Kidney tubule cell (primary cell): ENCODE measurements around the gene MKX.

ENCODE experiments used
- DNase-seq: peaks from one replicate; pipeline ENCODE4 v3.0.0-alpha.2; 2018; ENCODE audit warnings: low spot score

MKX gene

GRCh38 chr10:27745732-27746396, at the start of gene MKX:
Gene MKX, minus strand, starts transcription at chr10:27745819. Its CDS starts 2,404 bp downstream, at chr10:27743415.
- DNase-seq: peak; percentile 57

DNA sequence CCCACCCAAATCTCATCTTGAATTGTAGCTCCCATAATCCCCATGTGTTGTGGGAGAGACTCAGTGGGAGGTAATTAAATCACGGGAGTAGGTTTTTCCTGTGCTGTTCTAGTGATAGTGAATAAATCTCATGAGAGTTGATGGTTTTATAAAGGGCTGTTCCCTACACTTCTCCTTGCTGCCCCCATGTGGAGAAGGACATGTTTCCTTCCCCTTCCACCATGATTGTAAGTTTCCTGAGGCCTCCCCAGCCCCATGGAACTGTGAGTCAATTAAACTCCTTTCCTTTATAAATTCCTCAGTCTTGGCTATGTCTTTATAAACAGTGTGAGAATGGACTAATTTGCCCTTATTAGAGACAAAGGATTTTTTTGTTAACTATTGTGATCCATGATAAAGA, 48.5 kb upstream of the MKX start:
- DNase-seq: no peak

DNA sequence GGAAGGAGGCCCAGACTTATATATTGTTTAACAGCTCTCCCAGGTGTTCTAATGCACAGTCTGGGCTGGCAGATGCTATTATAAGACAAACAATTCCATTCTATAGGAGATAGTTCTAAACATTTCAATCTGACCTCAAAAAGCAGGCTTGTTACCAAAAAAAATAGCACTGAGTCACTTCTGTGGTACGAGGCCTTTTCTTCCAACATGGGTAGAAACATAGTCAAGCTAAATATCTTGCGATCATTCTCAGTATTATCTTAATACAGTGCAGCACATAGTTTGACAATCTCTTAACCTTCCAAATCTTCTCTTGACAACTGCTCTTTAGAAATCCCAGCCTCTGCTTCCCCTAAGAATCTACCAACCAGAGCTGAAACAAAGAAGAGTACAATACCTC, 46.6 kb upstream of the MKX start:
- DNase-seq: no peak

- DNase-seq: no peak
Observed at GRCh38 chr10:27784272-27784671, 38.7 kb upstream of the MKX start.

DNA sequence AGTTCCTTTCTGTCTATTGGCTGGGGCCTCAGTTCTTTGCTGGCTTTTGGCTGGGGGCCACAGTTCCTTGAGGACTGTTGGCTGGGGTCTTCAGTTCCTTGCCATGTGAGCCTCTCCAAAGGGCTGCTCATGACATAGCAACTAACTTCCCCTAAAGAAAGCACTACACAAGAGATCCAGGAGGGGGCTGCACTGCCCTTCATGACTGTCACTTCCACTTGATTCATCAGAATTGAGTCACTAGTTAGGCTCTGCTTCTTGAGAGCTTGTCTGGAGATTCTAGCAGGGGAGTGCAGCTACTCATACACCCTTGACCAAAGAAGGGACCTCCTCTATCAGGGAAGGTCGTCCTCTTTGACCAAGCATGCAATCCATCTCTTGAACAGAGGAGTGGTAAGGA, 38.0 kb upstream of the MKX start:
- peak; percentile 82 for DNase-seq

DNA sequence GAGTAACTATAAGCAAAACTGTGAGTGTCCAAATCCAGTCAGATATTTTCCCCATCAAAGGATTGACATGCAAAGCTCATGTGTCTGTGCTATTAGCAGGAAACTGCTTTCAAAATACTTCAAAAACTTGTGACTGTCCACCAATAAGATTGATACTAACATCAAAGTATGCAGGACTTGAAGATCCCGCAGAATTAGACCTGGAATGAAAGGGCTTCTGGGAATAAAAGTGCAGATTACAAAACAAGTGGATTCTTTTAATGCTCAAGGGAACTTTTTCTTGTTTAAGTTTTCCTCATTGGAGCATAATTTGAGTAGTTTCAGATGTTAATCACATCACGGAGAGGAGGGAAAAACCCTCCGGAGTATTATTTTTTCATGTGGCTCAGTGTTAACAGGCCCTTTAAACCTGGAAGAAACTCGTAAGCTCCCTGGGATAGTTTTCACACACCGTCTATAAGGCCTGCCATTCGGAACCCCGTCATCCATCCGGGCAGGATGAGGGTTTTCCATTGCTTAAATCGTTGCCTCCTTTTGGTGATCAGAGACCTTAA, 33.9 kb upstream of the MKX start:
- DNase-seq: no peak

DNA sequence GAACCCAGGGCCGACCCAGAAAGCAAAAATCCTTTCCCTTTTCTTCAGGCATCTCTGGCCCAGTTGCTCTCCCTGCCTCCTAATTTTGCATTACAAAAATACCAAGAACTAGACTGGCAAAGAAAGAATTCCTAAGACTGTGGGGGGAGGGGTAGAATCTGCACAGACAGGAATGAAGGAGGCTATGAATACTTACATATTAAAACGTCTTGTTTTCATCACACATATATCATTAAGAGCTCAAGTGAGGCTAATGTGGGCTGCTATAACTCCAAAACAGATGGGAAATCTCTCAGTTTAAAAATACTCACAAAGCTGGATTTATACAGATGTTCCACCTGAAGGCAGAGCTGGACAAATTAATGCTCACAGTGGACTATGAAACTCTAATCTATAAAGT, 29.2 kb upstream of the MKX start:
- DNase-seq: no peak

DNA sequence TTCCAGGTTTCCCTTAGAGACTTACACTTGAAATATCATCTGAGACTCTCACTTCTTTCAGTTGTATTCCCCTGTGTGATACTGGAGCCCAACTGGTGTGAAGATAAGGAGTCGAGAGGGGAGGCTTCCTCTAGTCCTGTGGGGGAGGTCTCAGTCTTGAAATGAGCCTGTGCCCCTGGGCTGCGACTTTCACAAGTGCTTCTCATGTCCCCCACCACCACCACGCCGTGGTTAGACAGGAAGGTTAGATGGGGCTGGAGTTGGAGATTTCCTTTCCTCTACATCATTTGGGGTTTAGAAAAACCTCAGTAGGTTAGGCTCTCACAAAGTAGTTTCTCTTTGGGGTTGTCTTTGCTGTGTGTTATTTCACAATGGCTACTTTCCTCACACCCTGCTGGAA, 25.6 kb upstream of the MKX start:
- no peak for DNase-seq

GRCh38 chr10:27770181-27770580, 24.6 kb upstream of the MKX start:
- DNase-seq: no peak

- no peak for DNase-seq
Observed at GRCh38 chr10:27760867-27761266, 15.2 kb upstream of the MKX start.

DNA sequence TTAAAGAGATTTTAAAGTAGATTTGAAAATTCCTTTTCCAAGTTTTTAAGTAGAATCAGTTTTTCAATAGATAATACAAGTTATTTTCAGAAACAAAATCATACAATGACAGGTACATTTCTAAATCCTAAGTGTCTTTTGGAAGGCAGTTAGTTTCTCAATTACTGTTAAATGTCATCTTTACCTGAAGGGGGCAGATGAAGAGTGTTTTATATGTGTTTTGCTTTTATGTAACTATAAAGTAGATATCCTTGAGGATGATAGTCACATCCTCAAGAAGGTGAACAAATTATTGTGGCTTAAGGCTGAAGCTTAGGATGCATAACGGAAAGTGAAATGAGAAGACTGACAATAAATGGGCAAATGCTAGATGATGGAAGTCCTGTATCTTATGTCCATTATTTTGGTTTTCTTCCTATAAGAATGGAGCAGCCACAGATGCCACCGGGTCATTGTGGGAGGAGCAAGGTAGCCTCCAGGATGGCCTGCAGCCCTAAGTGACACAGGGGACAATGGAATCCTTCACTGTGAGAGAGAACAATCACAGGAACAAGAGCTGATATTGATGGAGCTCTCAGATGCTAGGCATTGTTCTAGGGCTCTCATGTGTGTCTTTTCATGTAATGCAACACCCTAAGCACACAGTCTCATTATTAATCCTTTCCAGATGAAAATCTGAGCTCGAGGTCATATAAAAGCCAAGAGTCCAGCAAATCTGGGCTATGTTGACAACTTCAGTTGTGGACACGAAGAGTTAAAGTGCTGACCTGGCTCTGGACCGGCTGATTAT, 14.1 kb upstream of the MKX start:
- no peak for DNase-seq

DNA sequence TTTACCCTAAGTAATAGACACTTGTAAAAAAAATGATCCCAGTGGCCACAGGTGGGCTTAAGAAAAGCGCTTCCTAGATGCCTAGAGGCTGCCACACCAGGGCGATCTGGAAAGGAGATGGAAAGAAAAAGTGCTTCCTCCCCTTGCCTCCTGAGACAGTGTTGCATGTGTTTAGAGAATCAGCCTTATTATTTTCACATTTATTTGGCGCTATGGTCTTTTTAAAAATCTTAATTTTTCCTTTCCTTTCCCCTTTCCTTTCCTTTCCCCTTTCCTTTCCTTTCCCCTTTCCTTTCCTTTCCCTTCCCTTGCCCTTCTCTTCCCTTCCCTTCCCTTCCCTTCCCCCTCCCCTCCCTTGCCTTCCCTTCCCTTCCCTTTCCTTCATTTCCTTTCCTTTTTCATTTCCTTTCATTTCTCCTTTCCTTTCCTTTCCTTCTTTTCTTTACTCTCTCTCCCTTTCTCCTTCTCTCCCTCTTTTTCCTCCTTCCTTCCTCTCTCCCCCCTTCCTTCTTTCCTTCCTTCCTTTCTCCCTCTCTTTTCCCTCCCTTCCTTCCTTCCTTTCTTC, 7.1 kb upstream of the MKX start:
- no peak for DNase-seq

- no peak for DNase-seq
Observed at GRCh38 chr10:27748601-27749000, 3.0 kb upstream of the MKX start.

DNA sequence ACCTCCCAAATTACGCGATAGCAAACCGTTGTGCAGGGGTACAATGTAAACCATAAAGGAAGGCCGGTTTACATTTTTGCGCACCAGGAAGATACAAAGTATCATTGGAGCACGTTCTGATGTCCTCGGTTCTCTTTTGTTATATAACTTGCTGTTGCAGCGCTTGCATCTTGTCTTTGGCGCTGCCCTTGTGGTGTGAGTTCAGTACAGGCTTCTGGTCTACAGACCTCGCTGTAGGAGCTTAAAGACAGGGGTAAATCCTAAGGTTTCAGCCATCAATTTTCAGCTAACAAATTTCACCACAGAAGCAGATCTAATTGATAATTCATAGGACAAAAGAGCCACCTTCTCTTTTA, 1.5 kb upstream of the MKX start:
- DNase-seq: no peak

GRCh38 chr10:27746397-27747095, 927 bp upstream of the MKX start:
- DNase-seq: peak; percentile 15

GRCh38 chr10:27744802-27745731, 552 bp downstream of the MKX start:
- DNase-seq: no peak

- peak; percentile 17 for DNase-seq
Observed at GRCh38 chr10:27743877-27744801, 1.5 kb downstream of the MKX start.

GRCh38 chr10:27743012-27743876, 2.4 kb downstream of the MKX start:
- peak; percentile 29 for DNase-seq
